ENCODE data around the gene COL18A1. TPM values are rescaled to one million over a fixed set of nuclear protein-coding genes. Genes with fewer than 3 reads are reported as not detected.
A peak's percentile ranks its signal among the peaks of the same experiment; 100 is the strongest.

COL18A1 gene
- total and polyA plus RNA-seq, 5 experiments from 2014 or later, result 1.5 to 22.2 (median 9.9) TPM

- no peaks in the 10 kb centered on the region for H3K9me3 Mint-ChIP-seq
- peak in 1 of 10 donors; percentile 15 for DNase-seq
- ATAC-seq, result no peak
- peaks cover 0 to 8% (median 3%) of the 10 kb centered on the region in 5 donors for H3K27me3 Mint-ChIP-seq
- POLR2A ChIA-PET, result no interaction called here
- peaks cover 0 to 5% (median 2%) of the 10 kb centered on the region in 4 donors for H3K4me1 Mint-ChIP-seq
- no peaks in the 10 kb centered on the region for H3K36me3 Mint-ChIP-seq
- peak overlapping the region in 6 of 10 donors; percentile 5 to 75 (median 50) for H3K27ac Mint-ChIP-seq
- H3K4me3 Mint-ChIP-seq, result no peak overlapping the region
Observed at GRCh38 chr21:45452696-45453307, 47.8 kb downstream of the COL18A1 start.

- no peaks in the 10 kb centered on the region for H3K9me3 Mint-ChIP-seq
- H3K4me1 Mint-ChIP-seq, result peaks cover 0 to 5% (median 2%) of the 10 kb centered on the region in 4 donors
- ATAC-seq (no peak), DNase-seq (peak in 1 of 10 donors; percentile 54)
- peaks cover 0 to 6% (median 0%) of the 10 kb centered on the region in 5 donors for H3K27me3 Mint-ChIP-seq
- H3K4me3 Mint-ChIP-seq, result no peak overlapping the region
- POLR2A ChIA-PET, result no interaction called here
- peak overlapping the region in 5 of 10 donors; percentile 36 to 75 (median 56) for H3K27ac Mint-ChIP-seq
- H3K36me3 Mint-ChIP-seq, result no peaks in the 10 kb centered on the region
Observed at GRCh38 chr21:45453308-45453950, 48.5 kb downstream of the COL18A1 start.

DNA sequence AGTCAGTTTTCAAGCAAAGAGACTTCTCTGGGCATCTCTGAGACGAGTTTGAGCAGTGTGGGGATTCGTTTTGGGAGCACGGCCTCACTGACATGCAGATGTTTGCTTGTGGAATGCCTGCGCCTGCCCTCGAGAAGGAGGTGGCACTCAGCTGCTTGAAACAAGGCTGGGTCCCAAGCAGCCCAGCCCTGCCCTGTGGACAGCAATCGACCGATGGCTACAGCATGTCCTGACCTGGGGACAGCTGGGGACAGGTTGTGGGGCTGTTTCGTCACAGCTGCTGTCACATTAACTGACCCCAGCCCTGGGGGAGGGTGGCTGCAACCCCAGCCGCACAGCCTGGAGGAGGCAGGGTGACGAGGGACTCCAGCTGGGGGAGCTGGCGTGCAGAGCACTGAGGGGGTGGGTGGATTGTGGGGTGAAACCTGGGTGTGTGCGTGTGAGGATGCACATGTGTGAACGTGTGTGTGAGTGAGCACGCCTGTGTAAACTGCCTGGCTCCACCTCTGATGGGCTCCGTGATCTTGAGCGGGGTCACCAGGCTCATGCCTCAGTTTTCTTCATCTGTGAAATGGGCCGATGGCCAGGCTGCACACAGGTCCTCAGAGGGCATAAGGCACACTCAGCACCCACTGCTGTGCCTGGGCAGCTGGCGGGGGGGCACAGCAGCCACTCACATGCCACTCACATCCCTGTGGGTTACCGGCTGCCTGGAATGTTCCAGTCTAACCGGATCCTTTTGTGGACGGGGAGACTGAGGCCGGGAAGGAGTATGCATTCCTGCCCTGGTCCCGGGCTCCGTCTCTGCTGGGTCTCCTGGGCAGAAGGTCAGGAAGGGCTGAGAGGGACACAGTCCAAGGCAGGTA lies 49.3 kb downstream of the COL18A1 start:
- H3K27ac Mint-ChIP-seq, result peak overlapping the region in 1 of 10 donors; percentile 15
- no peak overlapping the region for H3K4me3 Mint-ChIP-seq
- DNase-seq (peak in 1 of 10 donors; percentile 58), ATAC-seq (no peak)
- H3K9me3 Mint-ChIP-seq, result no peaks in the 10 kb centered on the region
- H3K36me3 Mint-ChIP-seq, result no peaks in the 10 kb centered on the region
- peaks cover 0 to 4% (median 2%) of the 10 kb centered on the region in 4 donors for H3K4me1 Mint-ChIP-seq
- H3K27me3 Mint-ChIP-seq, result peaks cover 0 to 2% (median 0%) of the 10 kb centered on the region in 5 donors
- POLR2A ChIA-PET, result no interaction called here

GRCh38 chr21:45454926-45455673 lies 50.1 kb downstream of the COL18A1 start:
- ATAC-seq (peak in 1 of 2 donors; percentile 35), DNase-seq (peak in 1 of 10 donors; percentile 52)
- Mint-ChIP-seq H3K27me3 (peaks cover 0 to 2% (median 0%) of the 10 kb centered on the region in 5 donors), H3K9me3 (no peaks in the 10 kb centered on the region), H3K36me3 (no peaks in the 10 kb centered on the region), H3K27ac (no peak overlapping the region), H3K4me1 (peaks cover 0 to 4% (median 2%) of the 10 kb centered on the region in 4 donors), H3K4me3 (no peak overlapping the region)
- POLR2A ChIA-PET, result no interaction called here

- Mint-ChIP-seq H3K4me1 (peaks cover 0 to 4% (median 2%) of the 10 kb centered on the region in 4 donors), H3K27ac (no peak overlapping the region), H3K4me3 (no peak overlapping the region), H3K36me3 (no peaks in the 10 kb centered on the region), H3K9me3 (no peaks in the 10 kb centered on the region), H3K27me3 (peaks cover 0 to 3% (median 0%) of the 10 kb centered on the region in 5 donors)
- DNase-seq (peak in 1 of 10 donors; percentile 56), ATAC-seq (peak in 1 of 2 donors; percentile 8)
- POLR2A ChIA-PET, result no interaction called here
Observed at GRCh38 chr21:45455674-45456583, 51.0 kb downstream of the COL18A1 start.

DNA sequence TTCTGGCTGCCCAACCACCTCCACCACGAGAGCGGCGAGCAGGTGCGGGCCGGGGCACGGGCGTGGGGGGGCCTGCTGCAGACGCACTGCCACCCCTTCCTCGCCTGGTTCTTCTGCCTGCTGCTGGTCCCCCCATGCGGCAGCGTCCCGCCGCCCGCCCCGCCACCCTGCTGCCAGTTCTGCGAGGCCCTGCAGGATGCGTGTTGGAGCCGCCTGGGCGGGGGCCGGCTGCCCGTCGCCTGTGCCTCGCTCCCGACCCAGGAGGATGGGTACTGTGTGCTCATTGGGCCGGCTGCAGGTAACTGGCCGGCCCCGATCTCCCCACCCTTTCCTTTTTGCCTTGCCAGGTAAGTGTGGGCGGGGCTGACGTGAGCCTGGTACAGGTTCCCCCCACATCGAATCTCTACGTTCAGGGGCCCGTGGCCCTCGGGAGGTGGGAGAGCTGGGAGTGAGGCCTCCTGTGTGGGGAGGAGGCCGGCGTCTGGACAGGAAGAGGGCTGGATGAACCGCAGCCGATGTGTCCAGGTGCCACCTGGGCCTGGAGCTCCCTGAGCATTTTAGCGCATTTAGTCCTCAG lies 51.7 kb downstream of the COL18A1 start:
- ATAC-seq, result no peak
- Mint-ChIP-seq H3K4me1 (peaks cover 0 to 4% (median 2%) of the 10 kb centered on the region in 4 donors), H3K27ac (no peak overlapping the region), H3K27me3 (peaks cover 0 to 3% (median 0%) of the 10 kb centered on the region in 5 donors), H3K36me3 (peaks cover 0 to 3% (median 0%) of the 10 kb centered on the region in 3 donors), H3K9me3 (peaks cover 0 to 5% (median 0%) of the 10 kb centered on the region in 9 donors), H3K4me3 (no peak overlapping the region)
- DNase-seq, result peak in 1 of 10 donors; percentile 47
- POLR2A ChIA-PET, result no interaction called here

DNA sequence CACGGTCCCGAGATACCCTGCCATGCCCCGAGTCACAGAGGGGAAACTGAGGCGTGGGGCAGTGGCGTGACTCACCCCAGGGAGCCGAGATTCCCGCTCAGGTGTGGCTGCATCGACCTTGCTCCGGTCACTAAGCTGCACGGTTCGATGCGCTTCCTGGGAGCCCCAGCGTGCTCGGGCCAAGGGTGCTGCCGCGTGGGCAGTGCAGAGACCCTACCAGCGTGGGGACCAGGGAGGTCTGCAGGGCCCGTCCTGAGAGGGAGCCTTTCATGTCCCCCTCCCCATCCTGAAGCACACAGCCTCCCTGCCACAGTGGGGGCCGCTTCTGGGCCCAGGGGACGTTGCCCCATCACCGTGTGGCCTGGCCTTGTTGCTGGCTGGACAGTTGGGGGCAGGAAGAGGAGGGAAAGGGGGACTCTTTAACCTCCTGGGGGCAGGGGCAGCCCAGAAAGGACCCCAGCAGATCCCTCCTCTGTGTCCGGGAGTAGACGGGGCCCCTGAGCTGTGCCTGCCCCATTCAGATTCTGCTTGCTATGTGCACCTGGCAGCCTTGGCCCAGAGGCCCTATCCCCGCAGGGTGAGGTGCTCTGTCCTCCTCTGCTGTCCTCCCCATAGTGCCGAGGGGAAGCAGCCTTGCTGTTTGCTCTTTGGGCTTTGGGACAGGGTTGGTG lies 52.3 kb downstream of the COL18A1 start:
- POLR2A ChIA-PET, result no interaction called here
- Mint-ChIP-seq H3K36me3 (peaks cover 0 to 7% (median 0%) of the 10 kb centered on the region in 3 donors), H3K4me1 (peaks cover 0 to 4% (median 2%) of the 10 kb centered on the region in 4 donors), H3K9me3 (peaks cover 0 to 11% (median 5%) of the 10 kb centered on the region in 9 donors), H3K27me3 (peaks cover 0 to 3% (median 0%) of the 10 kb centered on the region in 5 donors), H3K4me3 (no peak overlapping the region), H3K27ac (no peak overlapping the region)
- DNase-seq (peak in 1 of 10 donors; percentile 47), ATAC-seq (no peak)

DNA sequence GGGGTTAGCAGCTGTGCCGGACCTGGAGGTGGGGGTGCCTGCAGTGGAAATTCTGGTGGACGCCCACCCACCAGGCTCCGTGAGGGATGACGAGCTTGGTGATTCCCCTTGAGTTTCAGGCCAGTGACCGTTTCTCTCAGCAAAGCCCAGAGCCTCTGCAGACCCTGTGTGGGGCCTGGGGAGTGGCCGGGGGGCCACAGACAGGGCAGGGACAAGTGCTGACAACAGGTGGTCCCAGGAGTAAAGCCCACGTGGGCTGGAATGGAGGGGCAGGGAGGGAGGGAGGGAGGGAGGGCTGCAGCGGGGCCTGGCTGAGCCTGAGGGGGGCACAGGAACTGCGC lies 52.8 kb downstream of the COL18A1 start:
- H3K4me1 Mint-ChIP-seq, result peaks cover 0 to 5% (median 2%) of the 10 kb centered on the region in 4 donors
- peaks cover 0 to 3% (median 0%) of the 10 kb centered on the region in 5 donors for H3K27me3 Mint-ChIP-seq
- no peak for ATAC-seq

GRCh38 chr21:45458281-45459170 lies 53.6 kb downstream of the COL18A1 start:
- Mint-ChIP-seq H3K27me3 (peaks cover 0 to 3% (median 0%) of the 10 kb centered on the region in 5 donors), H3K4me3 (no peak overlapping the region)
- POLR2A ChIA-PET, result no interaction called here

More for the DNA sequence above, 52.8 kb downstream of the COL18A1 start:
- H3K4me3 Mint-ChIP-seq, result no peak overlapping the region
- POLR2A ChIA-PET, result no interaction called here
- H3K36me3 Mint-ChIP-seq, result peaks cover 0 to 12% (median 0%) of the 10 kb centered on the region in 3 donors
- no peak overlapping the region for H3K27ac Mint-ChIP-seq
- peak in 1 of 10 donors; percentile 24 for DNase-seq
- H3K9me3 Mint-ChIP-seq, result peaks cover 0 to 16% (median 9%) of the 10 kb centered on the region in 9 donors

More at GRCh38 chr21:45458281-45459170, 53.6 kb downstream of the COL18A1 start:
- ATAC-seq (no peak), DNase-seq (peak in 1 of 10 donors; percentile 38)
- Mint-ChIP-seq H3K9me3 (peaks cover 0 to 17% (median 11%) of the 10 kb centered on the region in 9 donors), H3K36me3 (peaks cover 0 to 13% (median 0%) of the 10 kb centered on the region in 3 donors), H3K27ac (no peak overlapping the region), H3K4me1 (peaks cover 0 to 2% (median 0%) of the 10 kb centered on the region in 4 donors)
